Epithelial cell of prostate (primary cell): ENCODE measurements around the gene ARMC9.
"Not testable (repeated sequence)": the region's sequence is repeated elsewhere in the genome, so short reads cannot be mapped to it uniquely, and the experiment has no call there.

Source experiments
- DNase-seq: peaks from one replicate; pipeline ENCODE4 v3.0.0-alpha.2; 2011; ENCODE audit warnings: low read depth, low spot score
- H3K27ac ChIP-seq: fragments of 450-650 bp; 2 replicates; pipeline ENCODE4 v1.5.1; 2017; ENCODE audit warnings: mild to moderate bottlenecking

The ARMC9 gene

GRCh38 chr2:231390667-231391066 is 192.2 kb downstream of the ARMC9 start:
- DNase-seq = no peak
- no peak overlapping the region for H3K27ac ChIP-seq

- no peak overlapping the region for H3K27ac ChIP-seq
- DNase-seq = no peak
Observed at GRCh38 chr2:231391981-231392380, 193.6 kb downstream of the ARMC9 start.

GRCh38 chr2:231392431-231393148 is 194.2 kb downstream of the ARMC9 start:
- no peak for DNase-seq
- H3K27ac ChIP-seq = no peak overlapping the region

GRCh38 chr2:231393149-231394131 is 195.0 kb downstream of the ARMC9 start:
- DNase-seq = no peak
- no peak overlapping the region for H3K27ac ChIP-seq

GRCh38 chr2:231394211-231395141 is 196.0 kb downstream of the ARMC9 start:
- H3K27ac ChIP-seq = no peak overlapping the region
- no peak for DNase-seq

GRCh38 chr2:231395188-231396057 is 197.0 kb downstream of the ARMC9 start, which contains the start of gene B3GNT7:
B3GNT7 (plus strand) TSS chr2:231395710; CDS start chr2:231395804, 94 bp downstream.
- DNase-seq = no peak
- H3K27ac ChIP-seq = no peak within 1 kb of the TSS

GRCh38 chr2:231396058-231396821 is 197.8 kb downstream of the ARMC9 start:
- no peak for DNase-seq
- H3K27ac ChIP-seq = no peak overlapping the region

GRCh38 chr2:231397011-231397927 is 198.8 kb downstream of the ARMC9 start:
- no peak overlapping the region for H3K27ac ChIP-seq
- DNase-seq = no peak

GRCh38 chr2:231397928-231398294 is 199.5 kb downstream of the ARMC9 start:
- no peak for DNase-seq
- H3K27ac ChIP-seq = no peak overlapping the region

GRCh38 chr2:231398585-231398984 is 200.2 kb downstream of the ARMC9 start:
- DNase-seq = no peak
- H3K27ac ChIP-seq = no peak overlapping the region

- DNase-seq = no peak
Observed at GRCh38 chr2:231399046-231399852, 200.8 kb downstream of the ARMC9 start.

GRCh38 chr2:231399853-231400680 is 201.6 kb downstream of the ARMC9 start:
- no peak for DNase-seq
- H3K27ac ChIP-seq = no peak overlapping the region

More at GRCh38 chr2:231399046-231399852, 200.8 kb downstream of the ARMC9 start:
- H3K27ac ChIP-seq = no peak overlapping the region

- DNase-seq, H3K27ac ChIP-seq: not testable (repeated sequence)
Observed at GRCh38 chr2:231400681-231401080, 202.2 kb downstream of the ARMC9 start.

- not testable (repeated sequence) for H3K27ac ChIP-seq, DNase-seq
Observed at GRCh38 chr2:231401101-231401500, 202.7 kb downstream of the ARMC9 start.

GRCh38 chr2:231403421-231404182 is 205.2 kb downstream of the ARMC9 start:
- not testable (repeated sequence) for DNase-seq, H3K27ac ChIP-seq
